Calu3 (cell line): Measurements from ENCODE around the gene ECSIT. TPM values are rescaled to one million over a fixed set of nuclear protein-coding genes. Genes with fewer than 3 reads are reported as not detected.
"Not testable (repeated sequence)": the region's sequence is repeated elsewhere in the genome, so short reads cannot be mapped to it uniquely, and the experiment has no call there.

Source experiments
- BruUV-seq: library from RNA; stranded (reverse); fragments of 400-500 nt; replicated peaks from 2 replicates; lab custom pipeline; 2021; lab: Mats Ljungman, UMichigan
- CTCF ChIA-PET: fragments of 300-600 bp; sonication (Branson Sonifier 250); formaldehyde crosslinking; loops from one replicate; lab custom pipeline; 2022; ENCODE audit warnings: antibody characterized with exemption; lab: Charles Lee
- DNase-seq: peaks from one replicate; pipeline ENCODE4 v3.0.0; 2022
- H3K27ac Mint-ChIP-seq: one replicate; pipeline ENCODE4 v1.8.0; 2022; ENCODE audit warnings: mixed read lengths; ENCODE audit not compliant: unreplicated experiment
- H3K27me3 Mint-ChIP-seq: one replicate; pipeline ENCODE4 v1.8.0; 2022; ENCODE audit warnings: mixed read lengths; ENCODE audit not compliant: unreplicated experiment
- H3K36me3 Mint-ChIP-seq: one replicate; pipeline ENCODE4 v1.8.0; 2022; ENCODE audit warnings: mild to moderate bottlenecking, moderate library complexity, mixed read lengths; ENCODE audit not compliant: insufficient read depth, unreplicated experiment
- H3K4me1 Mint-ChIP-seq: one replicate; pipeline ENCODE4 v1.8.0; 2022; ENCODE audit warnings: mild to moderate bottlenecking, low read depth, mixed read lengths; ENCODE audit not compliant: unreplicated experiment
- H3K4me3 Mint-ChIP-seq: one replicate; pipeline ENCODE4 v1.8.0; 2022; ENCODE audit warnings: mild to moderate bottlenecking, low read depth, moderate library complexity, mixed read lengths; ENCODE audit not compliant: unreplicated experiment
- H3K9me3 Mint-ChIP-seq: one replicate; pipeline ENCODE4 v1.8.0; 2022; ENCODE audit warnings: low read depth, mixed read lengths; ENCODE audit not compliant: unreplicated experiment
- intact Hi-C: fragments of 100-400 bp; cut with micrococcal nuclease; formaldehyde crosslinking; loops from one replicate; pipeline ENCODE4 v1.10.0; 2022; ENCODE audit not compliant: unreplicated experiment
- total RNA-seq: library from RNA; stranded (reverse); gene quantifications from 2 replicates; pipeline ENCODE4 v1.2.3, GENCODE V29; 2022
- TF ChIP-seq, protein P1 (sequence below): fragments of 200-600 bp; IDR thresholded peaks from one replicate; pipeline ENCODE4 v1.8.0; 2022; ENCODE audit warnings: antibody characterized with exemption; ENCODE audit not compliant: unreplicated experiment

The ECSIT gene
- total RNA-seq, 1 experiment from 2014 or later, result 22.1 TPM

DNA sequence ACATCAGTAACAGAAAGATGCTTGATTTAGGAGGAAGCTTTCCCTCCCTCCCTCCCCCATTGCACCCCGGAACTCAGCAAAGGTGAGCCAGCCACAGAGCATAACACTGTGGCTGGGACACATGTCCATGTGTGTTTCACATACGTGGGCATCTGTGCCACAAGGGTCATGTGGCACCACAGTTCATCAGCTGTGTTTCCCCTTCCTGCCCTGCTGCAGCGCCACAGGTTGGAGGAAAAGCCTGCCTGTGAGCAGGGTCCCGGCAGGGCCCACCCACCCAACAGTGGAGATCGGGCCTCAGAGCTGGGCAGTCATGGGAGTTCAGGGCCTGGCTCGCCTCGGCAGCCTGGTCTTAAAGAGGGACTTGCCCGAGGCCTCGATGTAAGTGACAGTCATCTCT lies 45.8 kb upstream of the ECSIT start:
- H3K4me3 Mint-ChIP-seq, result no peak overlapping the region
- no peaks in the 10 kb centered on the region for H3K9me3 Mint-ChIP-seq
- no peaks in the 10 kb centered on the region for H3K4me1 Mint-ChIP-seq
- no peaks in the 10 kb centered on the region for H3K27me3 Mint-ChIP-seq
- no peak for DNase-seq
- CTCF ChIA-PET, result no interaction called here
- no peaks in the 10 kb centered on the region for H3K36me3 Mint-ChIP-seq
- intact Hi-C loops, result no loop called here
- TF ChIP-seq, protein P1, sequence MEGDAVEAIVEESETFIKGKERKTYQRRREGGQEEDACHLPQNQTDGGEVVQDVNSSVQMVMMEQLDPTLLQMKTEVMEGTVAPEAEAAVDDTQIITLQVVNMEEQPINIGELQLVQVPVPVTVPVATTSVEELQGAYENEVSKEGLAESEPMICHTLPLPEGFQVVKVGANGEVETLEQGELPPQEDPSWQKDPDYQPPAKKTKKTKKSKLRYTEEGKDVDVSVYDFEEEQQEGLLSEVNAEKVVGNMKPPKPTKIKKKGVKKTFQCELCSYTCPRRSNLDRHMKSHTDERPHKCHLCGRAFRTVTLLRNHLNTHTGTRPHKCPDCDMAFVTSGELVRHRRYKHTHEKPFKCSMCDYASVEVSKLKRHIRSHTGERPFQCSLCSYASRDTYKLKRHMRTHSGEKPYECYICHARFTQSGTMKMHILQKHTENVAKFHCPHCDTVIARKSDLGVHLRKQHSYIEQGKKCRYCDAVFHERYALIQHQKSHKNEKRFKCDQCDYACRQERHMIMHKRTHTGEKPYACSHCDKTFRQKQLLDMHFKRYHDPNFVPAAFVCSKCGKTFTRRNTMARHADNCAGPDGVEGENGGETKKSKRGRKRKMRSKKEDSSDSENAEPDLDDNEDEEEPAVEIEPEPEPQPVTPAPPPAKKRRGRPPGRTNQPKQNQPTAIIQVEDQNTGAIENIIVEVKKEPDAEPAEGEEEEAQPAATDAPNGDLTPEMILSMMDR, result no peak
- BruUV-seq, result no TSS peak
- no peak overlapping the region for H3K27ac Mint-ChIP-seq

DNA sequence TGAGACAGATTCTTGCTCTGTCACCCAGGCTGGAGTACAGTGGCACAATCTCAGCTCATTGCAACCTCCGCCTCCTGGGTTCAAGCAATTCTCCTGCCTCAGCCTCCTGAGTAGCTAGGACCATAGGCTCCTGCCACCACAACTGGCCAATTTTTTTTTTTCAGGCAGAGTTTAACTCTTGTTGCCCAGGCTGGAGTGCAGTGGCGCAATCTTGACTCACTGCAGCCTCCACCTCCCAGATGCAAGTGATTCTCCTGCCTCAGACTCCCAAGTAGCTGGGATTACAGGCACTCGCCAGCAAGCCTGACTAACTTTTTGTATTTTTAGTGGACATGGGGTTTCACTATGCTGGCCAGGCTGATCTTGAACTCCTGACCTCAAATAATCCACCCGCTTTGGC lies 44.8 kb upstream of the ECSIT start:
- intact Hi-C loops, H3K36me3 Mint-ChIP-seq, DNase-seq, H3K27ac Mint-ChIP-seq, H3K9me3 Mint-ChIP-seq, H3K27me3 Mint-ChIP-seq, BruUV-seq, H3K4me3 Mint-ChIP-seq, CTCF ChIA-PET, H3K4me1 Mint-ChIP-seq: not testable (repeated sequence)

DNA sequence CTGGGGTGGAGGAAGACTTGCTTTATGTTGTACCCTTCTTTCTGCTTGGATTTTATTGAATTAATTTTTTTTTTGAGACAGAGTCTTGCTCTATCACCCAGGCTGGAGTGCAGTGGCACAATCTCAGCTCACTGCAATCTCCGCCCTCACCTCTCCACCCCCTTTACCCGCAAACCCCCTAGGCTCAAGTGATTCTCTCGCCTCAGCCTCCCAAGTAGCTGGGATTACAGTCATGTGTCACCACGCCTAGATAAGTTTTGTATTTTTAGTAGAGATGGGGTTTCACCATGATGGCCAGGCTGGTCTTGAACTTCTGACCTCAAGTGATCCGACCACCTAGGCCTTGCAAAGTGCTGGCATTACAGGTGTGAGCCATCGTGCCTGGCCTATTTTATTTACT lies 44.4 kb upstream of the ECSIT start:
- H3K4me3 Mint-ChIP-seq, H3K9me3 Mint-ChIP-seq, H3K27ac Mint-ChIP-seq, BruUV-seq, H3K27me3 Mint-ChIP-seq, H3K36me3 Mint-ChIP-seq, DNase-seq, H3K4me1 Mint-ChIP-seq, intact Hi-C loops: not testable (repeated sequence)
- CTCF ChIA-PET, result interaction anchor here (0.6 kb wide), 1 partner anchor 152 kb away, joined by 4 read pairs; no protein-coding TSS in a partner anchor

DNA sequence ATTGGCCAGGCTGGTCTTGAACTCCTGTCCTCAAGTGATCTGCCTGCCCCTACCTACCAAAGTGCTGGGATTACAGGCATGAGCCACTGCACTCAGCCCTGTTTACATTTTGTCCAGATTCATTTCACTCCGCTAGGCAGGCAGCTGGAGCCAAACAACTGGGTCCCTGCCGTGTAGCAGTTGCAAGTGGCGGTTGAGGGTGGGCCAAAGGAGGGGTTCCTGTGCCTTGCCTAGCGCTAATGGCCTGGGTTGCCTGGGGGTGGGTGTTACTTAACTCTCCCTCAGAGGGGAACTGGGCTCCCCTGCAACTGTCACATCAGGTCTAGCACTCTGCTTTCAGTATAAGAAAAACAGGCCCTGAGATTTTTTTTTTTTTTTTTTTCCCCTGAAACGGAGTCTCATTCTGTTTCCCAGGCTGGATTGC lies 41.1 kb upstream of the ECSIT start:
- no peak overlapping the region for H3K27ac Mint-ChIP-seq
- H3K27me3 Mint-ChIP-seq, result no peaks in the 10 kb centered on the region
- intact Hi-C loops, result no loop called here
- H3K4me3 Mint-ChIP-seq, result no peak overlapping the region
- TF ChIP-seq, protein P1, result no peak
- BruUV-seq, result no TSS peak
- H3K4me1 Mint-ChIP-seq, result no peaks in the 10 kb centered on the region
- CTCF ChIA-PET, result no interaction called here
- H3K36me3 Mint-ChIP-seq, result no peaks in the 10 kb centered on the region
- H3K9me3 Mint-ChIP-seq, result no peaks in the 10 kb centered on the region
- no peak for DNase-seq

DNA sequence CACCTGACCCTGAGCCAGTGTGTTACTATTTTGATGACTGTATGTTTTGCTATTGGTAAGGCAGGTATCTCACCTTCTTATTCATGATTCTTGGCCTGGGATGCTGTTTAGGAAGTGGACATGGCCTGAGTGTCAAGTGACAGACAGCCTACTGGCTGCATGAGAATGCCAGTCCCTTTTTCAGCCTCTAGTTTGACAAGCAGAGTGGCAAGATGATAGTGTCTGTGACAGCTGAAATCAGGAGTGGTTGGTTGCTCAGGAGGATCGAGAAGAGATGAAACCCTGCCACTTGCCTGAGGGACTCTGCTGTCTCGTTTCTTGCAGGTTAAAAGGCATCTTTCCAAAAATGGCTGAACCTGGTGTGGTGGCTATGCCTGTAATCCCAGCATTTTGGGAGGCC lies 37.2 kb upstream of the ECSIT start:
- CTCF ChIA-PET, result no interaction called here
- H3K4me1 Mint-ChIP-seq, result no peaks in the 10 kb centered on the region
- BruUV-seq, result no TSS peak
- DNase-seq, result no peak
- no peaks in the 10 kb centered on the region for H3K36me3 Mint-ChIP-seq
- TF ChIP-seq, protein P1, result no peak
- H3K9me3 Mint-ChIP-seq, result no peaks in the 10 kb centered on the region
- no peaks in the 10 kb centered on the region for H3K27me3 Mint-ChIP-seq
- no peak overlapping the region for H3K27ac Mint-ChIP-seq
- intact Hi-C loops, result no loop called here
- no peak overlapping the region for H3K4me3 Mint-ChIP-seq

DNA sequence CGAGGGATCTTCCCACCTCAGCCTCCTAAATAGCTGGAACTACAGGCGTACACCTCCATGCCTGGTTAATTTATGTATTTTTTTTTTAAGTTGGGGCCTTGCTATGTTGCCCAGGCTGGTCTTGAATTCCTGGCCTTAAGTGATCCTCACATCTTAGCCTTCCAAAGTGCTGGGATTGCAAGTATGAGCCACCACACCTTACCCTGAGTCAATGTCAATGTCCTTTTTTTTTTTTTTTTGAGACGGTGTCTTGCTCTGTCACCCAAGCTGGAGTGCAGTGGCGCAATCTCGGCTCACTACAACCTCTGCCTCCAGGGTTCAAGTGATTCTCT lies 36.7 kb upstream of the ECSIT start:
- intact Hi-C loops, DNase-seq, H3K27me3 Mint-ChIP-seq, H3K4me1 Mint-ChIP-seq, H3K27ac Mint-ChIP-seq, H3K36me3 Mint-ChIP-seq, CTCF ChIA-PET, BruUV-seq, H3K4me3 Mint-ChIP-seq, H3K9me3 Mint-ChIP-seq: not testable (repeated sequence)

DNA sequence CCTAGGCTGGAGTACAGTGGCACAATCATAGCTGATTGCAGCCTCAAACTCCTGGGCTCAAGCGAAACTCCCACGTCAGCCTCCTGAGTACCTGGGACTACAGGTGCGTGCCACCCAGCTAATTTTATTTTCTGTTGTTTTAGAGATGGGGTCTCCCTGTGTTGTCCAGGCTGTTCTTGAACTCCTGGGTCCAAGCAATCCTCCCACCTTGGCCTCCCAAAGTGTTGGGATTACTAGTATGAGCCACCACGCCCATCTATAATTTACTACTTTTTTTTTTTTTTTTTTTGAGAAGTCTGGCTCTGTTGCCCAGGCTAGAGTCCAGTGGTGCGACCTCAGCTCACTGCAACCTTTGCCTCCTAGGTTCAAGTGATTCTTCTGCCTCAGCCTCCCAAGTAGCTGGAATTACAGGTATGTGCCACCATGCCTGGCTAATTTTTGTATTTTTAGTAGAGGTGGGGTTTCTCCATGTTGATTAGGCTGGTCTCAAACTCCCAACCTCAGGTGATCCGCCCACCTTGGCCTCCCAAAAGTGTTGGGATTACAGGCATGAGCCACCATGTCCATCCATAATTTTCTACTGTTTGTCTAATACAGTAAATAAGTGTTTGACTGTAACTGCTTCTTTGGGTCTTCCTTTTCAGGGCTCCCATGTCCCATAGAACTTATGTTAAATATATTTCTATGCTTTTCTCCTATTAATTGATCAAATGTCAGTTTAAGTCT lies 35.3 kb upstream of the ECSIT start:
- not testable (repeated sequence) for H3K9me3 Mint-ChIP-seq, H3K27ac Mint-ChIP-seq

More for the DNA sequence above, 35.3 kb upstream of the ECSIT start:
- H3K4me3 Mint-ChIP-seq, H3K27me3 Mint-ChIP-seq, CTCF ChIA-PET, H3K36me3 Mint-ChIP-seq, BruUV-seq, H3K4me1 Mint-ChIP-seq, intact Hi-C loops, DNase-seq: not testable (repeated sequence)
